Measurements from ENCODE around the gene AHRR.
A peak's percentile ranks its signal among the peaks of the same experiment; 100 is the strongest.

The AHRR gene

GRCh38 chr5:377326-377981 lies 55.9 kb downstream of the AHRR start:
- Histone ChIP-seq H3F3A (ENCODE audit: insufficient read depth, low read length) (no peaks in the 10 kb centered on the region), H3K4me2 (ENCODE audit: low read length) (no peak overlapping the region; the same call in 1 of the 2 replicates), H3K4me3 (ENCODE audit: low read depth, low read length, poor library complexity, severe bottlenecking) (no peak overlapping the region), H3K27ac (ENCODE audit: low read depth, low read length, poor library complexity, severe bottlenecking) (peak overlapping the region; percentile 80), H3K9me2 (ENCODE audit: low read depth, low read length) (no peaks in the 10 kb centered on the region), H4K20me1 (ENCODE audit: insufficient read depth, low read length) (no peaks in the 10 kb centered on the region), H3K9ac (ENCODE audit: low read length) (no peak overlapping the region; the same call in 1 of the 2 replicates), H3K4me1 (ENCODE audit: insufficient read depth, low read length, severe bottlenecking) (peaks cover 69% of the 10 kb centered on the region), H3K79me2 (ENCODE audit: insufficient read depth, low read length) (no peaks in the 10 kb centered on the region), H3K27me3 (ENCODE audit: insufficient read depth, low read length) (no peaks in the 10 kb centered on the region), H3K36me3 (ENCODE audit: insufficient read depth, low read length) (peaks cover 4% of the 10 kb centered on the region; the same call in 1 of the 2 replicates), H3K9me3 (ENCODE audit: low read length) (0 out of 2 replicates have a peak, but pooled peaks cover 7% of the 10 kb centered on the region), H2AFZ (ENCODE audit: low read length) (no peak overlapping the region)
- TF ChIP-seq EZH2 (IDR thresholded peaks at IDR 0.05; ENCODE audit: borderline replicate concordance, low read length) (no peak), CTCF (IDR thresholded peaks at IDR 0.05; ENCODE audit: low read length) (no peak)

GRCh38 chr5:378301-378891 lies 56.9 kb downstream of the AHRR start:
- H3K4me3 ChIP-seq (ENCODE audit: low read depth, low read length, poor library complexity, severe bottlenecking): no peak overlapping the region
- no peak for TF ChIP-seq EZH2 (IDR thresholded peaks at IDR 0.05; ENCODE audit: borderline replicate concordance, low read length)
- no peak for TF ChIP-seq CTCF (IDR thresholded peaks at IDR 0.05; ENCODE audit: low read length)
- no peak overlapping the region for H2AFZ ChIP-seq (ENCODE audit: low read length)
- no peaks in the 10 kb centered on the region for H3K27me3 ChIP-seq (ENCODE audit: insufficient read depth, low read length)
- no peaks in the 10 kb centered on the region for H3K9me2 ChIP-seq (ENCODE audit: low read depth, low read length)
- H3K4me2 ChIP-seq (ENCODE audit: low read length): no peak overlapping the region; the same call in 1 of the 2 replicates
- peak overlapping the region; percentile 80 for H3K27ac ChIP-seq (ENCODE audit: low read depth, low read length, poor library complexity, severe bottlenecking)
- peaks cover 60% of the 10 kb centered on the region for H3K4me1 ChIP-seq (ENCODE audit: insufficient read depth, low read length, severe bottlenecking)
- H3F3A ChIP-seq (ENCODE audit: insufficient read depth, low read length): no peaks in the 10 kb centered on the region
- no peaks in the 10 kb centered on the region for H3K79me2 ChIP-seq (ENCODE audit: insufficient read depth, low read length)
- no peaks in the 10 kb centered on the region for H4K20me1 ChIP-seq (ENCODE audit: insufficient read depth, low read length)
- 0 out of 2 replicates have a peak, but pooled peaks cover 7% of the 10 kb centered on the region for H3K9me3 ChIP-seq (ENCODE audit: low read length)
- H3K36me3 ChIP-seq (ENCODE audit: insufficient read depth, low read length): peaks cover 6% of the 10 kb centered on the region; the same call in 1 of the 2 replicates
- H3K9ac ChIP-seq (ENCODE audit: low read length): peak overlapping the region; percentile 26; the same call in 1 of the 2 replicates

- no peak for TF ChIP-seq EZH2 (IDR thresholded peaks at IDR 0.05; ENCODE audit: borderline replicate concordance, low read length)
- Histone ChIP-seq H3K9me2 (ENCODE audit: low read depth, low read length) (no peaks in the 10 kb centered on the region), H3F3A (ENCODE audit: insufficient read depth, low read length) (no peaks in the 10 kb centered on the region), H3K9me3 (ENCODE audit: low read length) (0 out of 2 replicates have a peak, but pooled peaks cover 7% of the 10 kb centered on the region), H3K4me2 (ENCODE audit: low read length) (no peak overlapping the region; the same call in 1 of the 2 replicates), H3K9ac (ENCODE audit: low read length) (peak overlapping the region; percentile 26; the same call in 1 of the 2 replicates), H3K27ac (ENCODE audit: low read depth, low read length, poor library complexity, severe bottlenecking) (peak overlapping the region; percentile 80), H2AFZ (ENCODE audit: low read length) (no peak overlapping the region), H3K4me1 (ENCODE audit: insufficient read depth, low read length, severe bottlenecking) (peaks cover 53% of the 10 kb centered on the region), H3K79me2 (ENCODE audit: insufficient read depth, low read length) (no peaks in the 10 kb centered on the region), H3K27me3 (ENCODE audit: insufficient read depth, low read length) (no peaks in the 10 kb centered on the region), H3K4me3 (ENCODE audit: low read depth, low read length, poor library complexity, severe bottlenecking) (no peak overlapping the region), H4K20me1 (ENCODE audit: insufficient read depth, low read length) (no peaks in the 10 kb centered on the region), H3K36me3 (ENCODE audit: insufficient read depth, low read length) (peaks cover 8% of the 10 kb centered on the region; the same call in 1 of the 2 replicates)
Measured at GRCh38 chr5:378976-379742, 57.6 kb downstream of the AHRR start.
